HCEC 1CT (cell line): Measurements from ENCODE around the gene HMX3.

Source experiments
- DNase-seq: peaks from one replicate; pipeline ENCODE4 v3.0.0-alpha.2; 2017

The HMX3 gene

DNA sequence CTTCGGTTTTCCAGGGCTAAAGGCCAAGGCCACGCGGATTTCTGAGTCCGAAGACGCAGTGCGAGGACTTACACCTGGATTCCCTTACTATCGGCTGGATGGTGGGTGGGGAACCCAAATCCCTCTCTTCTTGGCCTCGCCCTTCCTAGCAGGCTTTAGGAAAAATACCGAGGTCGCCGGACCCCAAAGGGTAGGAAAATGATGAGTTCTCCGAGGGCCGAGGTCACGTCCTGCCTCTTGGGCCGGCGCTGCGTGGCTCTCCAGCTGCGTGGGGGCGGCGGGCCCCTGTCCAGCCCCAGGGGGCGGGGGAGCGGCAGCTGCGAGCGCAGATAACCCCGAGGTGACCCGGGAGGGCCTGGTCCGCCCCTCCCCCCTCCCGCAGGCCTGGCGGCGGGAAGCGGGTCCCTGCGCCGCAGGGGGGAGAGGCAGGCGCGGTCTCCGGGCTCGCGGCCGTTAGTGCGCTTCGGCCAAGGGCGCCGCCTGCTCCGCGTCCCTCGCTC is 805 bp upstream of the HMX3 start:
- DNase-seq: no peak

DNA sequence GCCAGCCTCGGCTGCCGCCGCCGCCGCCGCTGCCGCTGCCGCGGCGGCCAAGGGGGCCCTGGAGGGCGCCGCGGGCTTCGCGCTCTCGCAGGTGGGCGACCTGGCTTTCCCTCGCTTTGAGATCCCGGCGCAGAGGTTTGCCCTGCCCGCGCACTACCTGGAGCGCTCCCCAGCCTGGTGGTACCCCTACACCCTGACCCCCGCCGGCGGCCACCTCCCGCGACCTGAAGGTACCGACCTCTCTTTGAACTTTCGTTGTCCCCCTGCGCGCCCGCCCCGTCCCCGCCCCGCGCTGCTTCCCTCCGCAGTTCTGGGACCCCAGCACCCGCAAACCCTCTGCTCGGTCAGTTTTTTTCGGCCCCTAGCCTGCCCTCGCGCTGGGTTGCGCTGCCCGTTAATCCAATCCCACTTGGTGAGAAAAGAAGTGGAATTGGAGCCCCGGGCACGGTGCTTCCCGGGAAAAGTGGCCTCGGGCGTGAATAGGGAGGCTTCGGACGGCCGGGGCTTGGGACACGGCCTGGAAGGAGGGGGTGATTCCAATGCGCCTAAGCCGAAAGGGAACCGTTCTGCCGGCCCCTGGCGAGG is 543 bp downstream of the HMX3 start:
- no peak for DNase-seq

- DNase-seq: no peak
Measured at GRCh38 chr10:123136806-123137642, 1.3 kb downstream of the HMX3 start.

DNA sequence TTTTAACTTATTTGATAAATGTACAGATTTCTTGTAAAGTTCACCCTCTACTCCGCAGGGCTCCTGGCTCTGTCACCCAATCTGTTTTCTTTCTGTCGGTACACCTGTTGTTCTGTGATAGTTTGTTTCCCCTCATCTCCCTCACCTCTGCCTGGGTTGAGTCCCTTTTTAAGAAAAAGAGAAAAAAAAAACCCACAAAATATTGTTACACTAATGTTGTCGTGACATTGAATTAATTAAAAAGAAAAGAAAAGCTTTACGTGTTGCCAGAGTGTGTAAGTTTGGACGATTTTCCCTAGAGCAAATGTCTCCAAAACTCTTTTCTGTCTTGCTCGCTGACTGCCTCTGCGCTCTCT is 3.4 kb downstream of the HMX3 start:
- DNase-seq: no peak

DNA sequence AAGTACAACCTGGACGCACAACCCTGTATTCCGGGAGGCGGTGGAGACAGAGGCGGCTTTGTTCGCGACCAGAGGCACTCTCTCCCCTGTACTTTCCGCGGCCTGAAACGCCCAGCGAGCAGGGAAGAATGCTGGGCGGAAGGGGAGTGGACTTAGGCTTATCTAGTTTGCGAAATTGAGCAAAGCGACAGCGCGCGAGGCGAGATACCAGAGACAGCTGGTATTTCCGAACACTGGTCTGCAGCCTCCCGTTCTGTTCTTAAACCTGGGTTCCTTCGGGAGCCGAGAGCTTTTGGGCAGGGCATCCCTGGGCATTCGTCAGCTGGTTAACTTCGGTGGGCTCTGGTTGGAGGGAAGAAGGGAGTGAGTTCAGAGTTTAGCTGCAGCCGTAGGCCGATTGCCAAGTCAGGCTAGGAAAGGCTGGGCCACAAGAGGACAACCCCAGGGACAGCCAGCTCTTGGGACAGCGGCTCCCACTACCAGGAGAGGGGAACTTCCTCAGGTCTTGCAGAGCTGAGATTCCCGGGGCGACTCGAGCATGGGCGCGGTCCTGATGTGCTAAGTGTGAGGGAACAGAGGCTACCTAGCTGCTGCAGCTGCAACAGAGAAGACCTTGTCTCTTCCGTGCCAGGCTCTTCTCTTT is 3.9 kb downstream of the HMX3 start:
- no peak for DNase-seq

- no peak for DNase-seq
Measured at GRCh38 chr10:123140164-123140982, 4.6 kb downstream of the HMX3 start.

GRCh38 chr10:123140983-123141390 is 5.2 kb downstream of the HMX3 start:
- DNase-seq: no peak

- no peak for DNase-seq
Measured at GRCh38 chr10:123141791-123142700, 6.3 kb downstream of the HMX3 start.

DNA sequence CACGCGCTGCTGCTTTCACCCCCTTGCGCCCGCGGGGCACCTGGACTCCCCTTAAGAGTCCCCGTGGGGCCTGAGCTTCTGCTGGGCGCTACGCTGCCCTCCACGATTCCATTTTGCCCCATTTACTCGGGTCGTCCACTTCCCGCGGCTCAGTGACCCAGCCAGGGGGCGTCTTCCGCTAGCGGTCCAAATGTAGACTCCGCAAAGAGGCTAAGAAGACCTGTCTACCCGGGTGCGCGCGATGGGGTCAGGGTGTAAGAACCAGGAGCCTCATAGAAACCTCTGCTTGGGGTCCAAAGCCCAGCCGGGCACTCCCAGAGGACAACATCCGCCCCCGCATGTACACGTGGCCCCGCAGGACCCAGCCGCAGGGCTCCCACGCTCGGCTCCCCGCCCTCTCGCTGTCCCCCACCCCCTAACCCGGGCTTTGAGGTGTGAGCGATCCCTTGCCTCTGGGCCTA is 7.0 kb downstream of the HMX3 start:
- DNase-seq: no peak

- no peak for DNase-seq
Measured at GRCh38 chr10:123143162-123143824, 7.5 kb downstream of the HMX3 start.

DNA sequence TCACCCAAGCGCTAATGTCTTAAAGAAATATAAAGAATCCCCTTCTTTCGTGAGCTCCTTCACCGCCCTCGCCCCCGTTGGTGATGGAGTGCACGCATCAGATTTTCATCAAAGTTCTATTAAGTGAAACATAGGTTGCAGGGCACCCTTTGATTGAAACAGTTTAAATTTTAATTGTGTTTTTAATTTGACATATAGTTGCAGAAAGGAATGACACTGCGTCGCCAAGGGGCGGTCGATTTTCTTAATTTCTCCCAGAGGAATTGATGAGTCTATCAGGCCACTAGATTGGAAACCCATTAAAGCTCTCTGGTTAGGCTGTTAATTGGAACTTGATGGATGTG is 8.0 kb downstream of the HMX3 start:
- DNase-seq: no peak

GRCh38 chr10:123144697-123145541 is 9.1 kb downstream of the HMX3 start:
- DNase-seq: no peak

DNA sequence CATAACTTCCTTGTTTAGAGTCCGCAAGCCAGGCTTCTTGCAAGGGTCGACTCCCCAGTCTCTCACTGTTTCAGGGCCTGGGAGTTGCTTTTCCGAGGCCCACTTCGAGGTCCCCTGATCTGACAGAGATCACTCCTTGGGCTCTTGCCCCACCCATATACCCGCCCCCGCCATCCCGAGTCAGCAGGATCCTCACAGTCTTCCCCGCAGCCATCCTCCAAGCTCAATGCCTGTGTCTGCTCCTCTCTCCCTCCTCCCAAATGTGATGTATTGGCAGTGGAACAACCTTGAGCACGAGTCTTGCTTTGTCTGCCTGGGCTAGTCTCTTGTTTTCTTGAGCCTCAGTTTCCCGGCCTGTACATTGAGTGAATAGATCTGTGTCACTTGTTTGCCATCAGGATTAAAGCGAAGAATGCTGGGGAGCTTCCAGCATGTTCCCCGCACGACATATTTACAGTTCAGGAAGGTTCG is 9.8 kb downstream of the HMX3 start:
- DNase-seq: no peak

DNA sequence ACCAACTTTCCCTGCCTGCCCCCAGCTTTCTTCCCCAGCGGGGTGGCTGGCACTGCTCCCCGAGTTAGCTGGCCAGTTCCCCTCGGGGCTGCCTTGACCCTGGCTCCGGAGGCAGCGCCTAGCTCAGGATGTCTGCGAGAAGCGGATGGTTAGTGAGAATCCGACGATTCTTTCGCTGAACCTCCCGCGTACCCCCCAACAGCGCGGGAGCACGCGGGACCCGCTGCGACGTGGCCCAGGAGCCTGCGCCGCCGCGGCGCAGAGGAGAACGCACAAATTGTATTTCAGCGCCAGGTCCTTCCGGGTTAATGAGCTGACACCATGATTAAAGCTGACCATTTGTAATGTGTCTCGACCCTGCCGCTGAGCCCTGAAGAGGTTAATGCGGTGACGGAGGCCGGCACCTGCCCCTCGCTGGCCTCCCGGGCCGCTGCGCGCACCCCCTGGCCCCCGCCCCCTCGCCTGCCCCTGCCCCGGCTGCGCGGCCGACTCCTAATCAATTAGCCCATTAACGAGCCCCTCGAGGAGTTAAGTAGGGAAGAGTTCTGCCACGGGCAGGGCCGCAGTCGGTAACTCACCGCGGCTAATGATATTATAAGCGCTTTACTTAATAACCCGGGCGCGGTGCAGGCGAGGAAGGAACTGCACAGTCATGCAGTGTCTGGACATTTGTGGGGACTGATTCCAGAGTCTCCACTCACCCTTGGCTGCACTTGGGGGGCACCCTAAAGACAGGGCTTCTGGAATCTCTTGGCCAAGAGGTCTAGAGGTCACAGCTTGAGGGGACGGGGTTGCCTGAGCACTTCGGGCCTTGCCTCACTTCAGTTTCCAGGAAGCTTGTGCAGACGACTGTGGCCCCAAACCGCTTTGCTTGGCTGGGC is 10.5 kb downstream of the HMX3 start:
- DNase-seq: no peak

- no peak for DNase-seq
Measured at GRCh38 chr10:123146894-123147634, 11.3 kb downstream of the HMX3 start.

GRCh38 chr10:123147635-123148413 is 12.1 kb downstream of the HMX3 start, which contains the start of gene HMX2:
HMX2 (plus strand) TSS chr10:123148136; CDS start chr10:123148379, 243 bp downstream.
- DNase-seq: no peak

DNA sequence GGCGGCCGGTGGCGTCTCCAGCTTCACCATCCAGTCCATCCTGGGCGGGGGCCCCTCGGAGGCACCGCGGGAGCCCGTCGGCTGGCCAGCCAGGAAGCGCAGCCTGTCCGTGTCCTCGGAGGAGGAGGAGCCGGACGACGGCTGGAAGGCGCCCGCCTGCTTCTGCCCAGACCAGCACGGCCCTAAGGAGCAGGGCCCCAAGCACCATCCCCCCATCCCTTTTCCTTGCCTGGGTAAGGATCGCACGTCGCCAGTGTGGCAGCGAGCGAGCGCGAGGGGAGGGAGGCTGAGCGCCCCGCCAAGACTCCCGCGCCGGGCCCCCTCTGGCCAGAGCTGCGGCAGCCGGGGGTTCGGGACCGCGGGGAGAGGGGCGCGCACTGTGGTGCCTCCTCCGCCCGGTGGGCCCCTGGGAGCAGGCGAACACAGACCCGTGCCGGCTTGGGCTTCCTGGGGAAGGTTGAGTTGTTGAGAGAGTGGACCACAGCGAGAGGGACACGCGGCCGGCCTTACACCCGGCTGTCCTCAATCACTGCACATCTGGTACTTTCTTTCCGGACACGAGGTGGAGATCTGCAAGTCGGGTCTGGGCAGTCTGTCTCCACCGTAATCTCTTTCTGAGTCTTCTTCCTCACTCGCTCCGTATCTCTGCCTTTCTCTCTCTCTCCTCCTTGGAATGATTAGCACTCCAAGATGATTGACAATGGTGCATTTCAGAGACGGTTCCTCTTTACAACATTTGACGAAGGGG is 12.8 kb downstream of the HMX3 start:
- no peak for DNase-seq
